K562 (cell line): ENCODE measurements around the gene KRT77. TPM values are rescaled to one million over a fixed set of nuclear protein-coding genes. Genes with fewer than 3 reads are reported as not detected.
A peak's percentile ranks its signal among the peaks of the same experiment; 100 is the strongest.

Experiments used
- ATAC-seq: fragments of 200-7000 bp; cut with Tn5 transposase; 3 replicates; pipeline ENCODE4 v1.9.1; 2020; ENCODE audit warnings: moderate library complexity
- BruUV-seq: library from RNA; stranded (reverse); fragments of 400-500 nt; replicated peaks from 2 replicates; lab custom pipeline; 2021; lab: Mats Ljungman, UMichigan
- CTCF ChIA-PET: fragments of 300-600 bp; formaldehyde crosslinking; extraction: SDS; loops from one replicate; lab custom pipeline; 2021; ENCODE audit warnings: low intra/inter-chr PET ratio; lab: Yijun Ruan, JAX
- POLR2A ChIA-PET: fragments of 300-600, 350-650 bp; sonication (Branson Sonifier 250); formaldehyde crosslinking; extraction: SDS; loops from one replicate; lab custom pipeline; 2021; ENCODE audit warnings: antibody characterized with exemption, inconsistent platforms; lab: Yijun Ruan, JAX
- DNase-seq, 4 experiments: peaks; one replicate each; pipeline versions ENCODE4 v3.0.0 to v3.0.0-alpha.2; 2011 to 2018; ENCODE audit warnings: low spot score in 3 of 4, mixed read lengths in 3 of 4; ENCODE audit errors: extremely low read depth in 1 of 4
- FAIRE-seq: peaks from 2 replicates; lab custom pipeline; 2011; peaks lifted over from hg19 to GRCh38; lab: Jason Lieb, UNC
- H2AFZ ChIP-seq: 2 replicates; pipeline ENCODE4 v1.6.0; 2011; ENCODE audit warnings: low read depth, low read length, control low read depth, inconsistent platforms
- H3K27ac ChIP-seq: fragments of 200-600 bp; 3 replicates; pipeline ENCODE4 v1.8.0; 2011; ENCODE audit warnings: low read depth, mild to moderate bottlenecking, control low read depth, inconsistent platforms, low read length, moderate library complexity, mixed read lengths; ENCODE audit errors: extremely low read depth
- H3K27me3 ChIP-seq, 2 experiments: fragments of 300-600 bp in 1 of 2; 2 replicates in 1 of 2; 3 replicates in 1 of 2; pipeline versions ENCODE4 v1.6.0 to v1.8.0; 2011; ENCODE audit warnings: inconsistent platforms in 2 of 2, low read length in 2 of 2, mild to moderate bottlenecking in 1 of 2, mixed read lengths in 1 of 2, moderate library complexity in 1 of 2; ENCODE audit not compliant: control insufficient read depth in 2 of 2, insufficient read depth in 2 of 2
- H3K36me3 ChIP-seq: fragments of 300-600 bp; 3 replicates; pipeline ENCODE4 v1.8.0; 2011; ENCODE audit warnings: mild to moderate bottlenecking, low read length, inconsistent platforms; ENCODE audit not compliant: control insufficient read depth, insufficient read depth
- H3K4me1 ChIP-seq, 2 experiments: fragments of 200-600 bp in 1 of 2; replicated peaks in 1 of 2; 2 replicates in 1 of 2; 3 replicates in 1 of 2; pipeline versions ENCODE4 v1.5.1 to v1.8.0; 2011; ENCODE audit warnings: inconsistent platforms in 2 of 2, low read length in 2 of 2, mild to moderate bottlenecking in 1 of 2, mixed read lengths in 1 of 2, moderate library complexity in 1 of 2; ENCODE audit not compliant: control insufficient read depth in 2 of 2, insufficient read depth in 2 of 2
- H3K4me2 ChIP-seq: 2 replicates; pipeline ENCODE4 v1.6.1; 2011; ENCODE audit warnings: low read length, control low read depth, inconsistent platforms, mixed read lengths; ENCODE audit not compliant: insufficient read depth
- H3K4me3 ChIP-seq: fragments of 200-600 bp; sonication (generic), shearing (Covaris generic); 2 replicates; pipeline ENCODE4 v1.5.1; 2016; ENCODE audit warnings: control low read depth, inconsistent platforms
- H3K79me2 ChIP-seq: fragments of 200-600 bp; 3 replicates; pipeline ENCODE4 v1.8.0; 2011; ENCODE audit warnings: low read length, inconsistent platforms; ENCODE audit not compliant: control insufficient read depth, insufficient read depth
- H3K9ac ChIP-seq, 2 experiments: 2 replicates each; pipeline versions ENCODE4 v1.6.0 to v1.6.1; 2011; ENCODE audit warnings: low read depth in 2 of 2, low read length in 2 of 2, control low read depth in 1 of 2, inconsistent platforms in 1 of 2, mild to moderate bottlenecking in 1 of 2, mixed read lengths in 1 of 2; ENCODE audit not compliant: insufficient read depth in 1 of 2
- H3K9me1 ChIP-seq: one replicate; pipeline ENCODE4 v1.6.0; 2011; ENCODE audit warnings: inconsistent platforms, mild to moderate bottlenecking, low read length, moderate library complexity; ENCODE audit not compliant: control insufficient read depth, insufficient read depth
- H3K9me3 ChIP-seq: replicated peaks from 2 replicates; pipeline ENCODE4 v1.5.1; 2011; ENCODE audit warnings: low read depth, low read length, inconsistent platforms; ENCODE audit not compliant: control insufficient read depth, insufficient read depth
- H4K20me1 ChIP-seq: replicated peaks from 2 replicates; pipeline ENCODE4 v1.6.1; 2011; ENCODE audit warnings: low read length, inconsistent platforms, mixed read lengths; ENCODE audit not compliant: control insufficient read depth, insufficient read depth
- CAMTA2 ChIP-seq: fragments of 250-450 bp; sonication (Bioruptor Pico); conservative IDR thresholded peaks from 2 replicates; pipeline ENCODE4 v1.5.1; 2022
- ELF4 ChIP-seq: fragments of 450-650 bp; formaldehyde crosslinking; IDR thresholded peaks from 2 replicates; pipeline ENCODE4 v1.4.0; 2022; ENCODE audit warnings: missing genetic modification characterization
- IRF2 ChIP-seq: sonication (generic); formaldehyde crosslinking; IDR thresholded peaks from 2 replicates; pipeline ENCODE4 v1.8.1; 2022; ENCODE audit warnings: mild to moderate bottlenecking, missing genetic modification reagents
- MCM3 ChIP-seq: fragments of 450-650 bp; IDR thresholded peaks from 2 replicates; pipeline ENCODE4 v1.6.1; 2016
- MYC ChIP-seq, 2 experiments: fragments of 250-450 bp in 1 of 2; sonication (Bioruptor Pico) in 1 of 2; IDR thresholded peaks; 2 replicates each; pipeline versions ENCODE4 v1.5.1 to v1.6.1; 2012 to 2021; ENCODE audit warnings: low read depth in 2 of 2, borderline replicate concordance in 1 of 2, improper control_type of control experiment in 1 of 2, low read length in 1 of 2, mild to moderate bottlenecking in 1 of 2, moderate library complexity in 1 of 2
- NFATC3 ChIP-seq: fragments of 450-650 bp; IDR thresholded peaks from 2 replicates; pipeline ENCODE4 v1.6.1; 2017; ENCODE audit warnings: mild to moderate bottlenecking
- POLR2A ChIP-seq: fragments of 450-650 bp; conservative IDR thresholded peaks from 2 replicates; pipeline ENCODE4 v1.6.1; 2016
- RBM17 ChIP-seq: fragments of 200-400 bp; formaldehyde crosslinking; IDR thresholded peaks from 2 replicates; pipeline ENCODE4 v1.6.1; 2017; ENCODE audit warnings: low read depth, mild to moderate bottlenecking, low read length, borderline replicate concordance
- SMARCE1 ChIP-seq: fragments of 450-650 bp; IDR thresholded peaks from 2 replicates; pipeline ENCODE4 v1.7.1; 2016; ENCODE audit warnings: mild to moderate bottlenecking
- STAT5A ChIP-seq: IDR thresholded peaks from 2 replicates; pipeline ENCODE4 v1.6.1; 2012; ENCODE audit warnings: low read length, inconsistent platforms, borderline replicate concordance
- ZNF282 ChIP-seq: sonication (generic); formaldehyde crosslinking; IDR thresholded peaks from 2 replicates; pipeline ENCODE4 v1.8.1; 2023; ENCODE audit warnings: missing genetic modification reagents
- ZNF408 ChIP-seq: fragments of 250-450 bp; sonication (Bioruptor Pico); IDR thresholded peaks from 2 replicates; pipeline ENCODE4 v1.4.0; 2020; ENCODE audit warnings: low read depth, mild to moderate bottlenecking, moderate library complexity
- ZNF512 ChIP-seq: IDR thresholded peaks from 2 replicates; pipeline ENCODE4 v1.6.1; 2016; ENCODE audit warnings: missing genetic modification characterization, missing compliant biosample characterization
- WGBS: fragments of 100-300 bp; shearing (Covaris generic); methylation state at CpG from one replicate; pipeline ENCODE4 v1.1.6; 2016; ENCODE audit warnings: low coverage, mixed read lengths; ENCODE audit not compliant: insufficient coverage; ENCODE audit errors: missing lambda C conversion rate; 5-methylcytosine and 5-hydroxymethylcytosine counted together
- in situ Hi-C: fragments of 300-500 bp; cut with MboI; formaldehyde crosslinking; loops from 4 replicates; pipeline ENCODE4 v1.15.0; 2018; ENCODE audit warnings: inconsistent platforms, mixed read lengths
- intact Hi-C: fragments of 100-400 bp; cut with micrococcal nuclease; formaldehyde crosslinking; loops from 2 replicates; pipeline ENCODE4 v1.14.2; 2022
- polyA plus RNA-seq, 8 experiments: library from polyadenylated mRNA; depleted of rRNA in 4 of 8; stranded (reverse) in 5 of 8; unstranded in 3 of 8; fragments of >200 nt; fragmentation: Nextera tagmentation in 2 of 8; fragmentation: Illumina TruSeq in 1 of 8; extraction: Ambion mirVana in 2 of 8; extraction: Trizol in 1 of 8; gene quantifications; 2 replicates each; pipeline versions ENCODE4 v1.2.1 to v1.2.3, GENCODE V29; 2011 to 2014; ENCODE audit warnings: inconsistent platforms in 1 of 8, missing spikeins in 1 of 8
- total RNA-seq, 7 experiments: library from RNA; depleted of rRNA in 6 of 7; stranded (reverse); fragments of >200 nt in 6 of 7; fragmentation: Illumina TruSeq in 2 of 7; extraction: Trizol in 2 of 7; gene quantifications; 2 replicates each; pipeline versions ENCODE4 v1.2.1 to v1.2.3, GENCODE V29; 2011 to 2021; ENCODE audit warnings: low replicate concordance in 1 of 7

The KRT77 gene
- total and polyA plus RNA-seq, 9 of the 15 experiments (the other 6 are each of a cell fraction or from before 2014, with no cell fraction given): not detected

- Histone ChIP-seq H3K36me3 (no peaks in the 10 kb centered on the region), H3K4me3 (no peak overlapping the region), H3K4me1 (0 out of 5 replicates have a peak, but pooled peaks cover under 1 to 3% of the 10 kb centered on the region in 2 experiments), H3K79me2 (no peaks in the 10 kb centered on the region), H4K20me1 (0 out of 2 replicates have a peak, but pooled peaks cover 5% of the 10 kb centered on the region), H3K9me3 (no peaks in the 10 kb centered on the region), H3K27me3 (peaks cover 9 to 54% of the 10 kb centered on the region in 2 experiments; a peak in 4 of 5 replicates), H3K27ac (no peak overlapping the region), H2AFZ (no peak overlapping the region), H3K9me1 (no peaks in the 10 kb centered on the region), H3K4me2 (no peak overlapping the region), H3K9ac (no peak overlapping the region)
- FAIRE-seq: no peak
- intact Hi-C loops: no loop called here
- no peak for ATAC-seq
- peak; percentile 17; the same call in 1 of the 2 replicates for TF ChIP-seq ELF4 (CRISPR knock-in tag)
- TF ChIP-seq CAMTA2: no peak
- ChIA-PET CTCF (no interaction called here), POLR2A (no interaction called here)
- BruUV-seq: no TSS peak
- in situ Hi-C loops: no loop called here
- WGBS: 8% methylated on average over 2 of the region's 2 CpGs
- no peak for DNase-seq
Observed at GRCh38 chr12:52702338-52702737, 986 bp downstream of the KRT77 start.

GRCh38 chr12:52701281-52701680 lies 2.0 kb downstream of the KRT77 start:
- no peak for FAIRE-seq

More at GRCh38 chr12:52701281-52701680, 2.0 kb downstream of the KRT77 start:
- in situ Hi-C loops: no loop called here
- Histone ChIP-seq H4K20me1 (0 out of 2 replicates have a peak, but pooled peaks cover 5% of the 10 kb centered on the region), H3K36me3 (no peaks in the 10 kb centered on the region), H3K4me2 (no peak overlapping the region), H3K4me1 (0 out of 5 replicates have a peak, but pooled peaks cover 0 to 3% of the 10 kb centered on the region in 2 experiments), H2AFZ (no peak overlapping the region), H3K4me3 (no peak overlapping the region), H3K9me3 (no peaks in the 10 kb centered on the region), H3K9ac (no peak overlapping the region; a peak in 1 of 4 replicates), H3K79me2 (no peaks in the 10 kb centered on the region), H3K27me3 (peaks cover 11 to 58% of the 10 kb centered on the region in 2 experiments; a peak in 4 of 5 replicates), H3K27ac (no peak overlapping the region), H3K9me1 (no peaks in the 10 kb centered on the region)
- TF ChIP-seq ZNF408 (CRISPR knock-in tag) (no peak), POLR2A (no peak), MCM3 (no peak), IRF2 (no peak), SMARCE1 (no peak), ZNF512 (tag) (no peak), MYC (IDR thresholded peaks at IDR 0.05; ENCODE audit: low read depth, low read length) (no peak), MYC (CRISPR knock-in tag; IDR thresholded peaks at IDR 0.05; ENCODE audit: borderline replicate concordance, low read depth) (no peak), NFATC3 (no peak), STAT5A (no peak), RBM17 (no peak), ZNF282 (CRISPR knock-in tag) (no peak)
- no TSS peak for BruUV-seq
- no peak for DNase-seq
- intact Hi-C loops: no loop called here
- 24% methylated on average over 12 of the region's 12 CpGs for WGBS
- POLR2A ChIA-PET: no interaction called here
- CTCF ChIA-PET: no interaction called here
- ATAC-seq: peak; percentile 42; the same call in 2 of the 3 replicates
